ENCODE measurements around the gene LIPC.

- TF ChIP-seq KLF1 (tag by site-specific recombination; IDR thresholded peaks at IDR 0.05) (no peak), CTCF (tag by site-specific recombination; IDR thresholded peaks at IDR 0.05) (no peak), ZNF785 (tag by site-specific recombination; IDR thresholded peaks at IDR 0.05) (no peak), ZNF274 (IDR thresholded peaks at IDR 0.05; ENCODE audit: low read length) (no peak), ZNF274 (tag by site-specific recombination; IDR thresholded peaks at IDR 0.05; ENCODE audit: borderline replicate concordance) (no peak), ZNF776 (tag by site-specific recombination; IDR thresholded peaks at IDR 0.05; ENCODE audit: borderline replicate concordance) (no peak), ZNF449 (tag by site-specific recombination; IDR thresholded peaks at IDR 0.05) (no peak), TCF7L2 (IDR thresholded peaks at IDR 0.05; ENCODE audit: borderline replicate concordance, low read depth, low read length) (no peak), ZNF580 (tag by site-specific recombination; IDR thresholded peaks at IDR 0.05) (no peak), ZNF10 (tag by site-specific recombination; IDR thresholded peaks at IDR 0.05) (no peak), ZFP37 (tag by site-specific recombination; IDR thresholded peaks at IDR 0.05) (no peak), ZEB2 (tag by site-specific recombination; IDR thresholded peaks at IDR 0.05) (no peak), ZNF335 (tag by site-specific recombination; conservative IDR thresholded peaks at IDR 0.05) (no peak)
These were observed 41.2 kb downstream of the LIPC start for GRCh38 chr15:58472821-58473581.

All from HEK293 (cell line).